Naive B cell (primary cell): ENCODE results near the gene OR10A2. TPM values are rescaled to one million over a fixed set of nuclear protein-coding genes. Genes with fewer than 3 reads are reported as not detected.
A peak's percentile ranks its signal among the peaks of the same experiment; 100 is the strongest.
"Not testable (repeated sequence)": the region's sequence is repeated elsewhere in the genome, so short reads cannot be mapped to it uniquely, and the experiment has no call there.

Source experiments
- ATAC-seq, 2 donors: fragments of 150-1000 bp; cut with Tn5 transposase; 2 replicates each; pipeline ENCODE4 v1.10.0; 2021; ENCODE audit warnings: low read depth in 2 of 2, mild to moderate bottlenecking in 2 of 2, moderate library complexity in 2 of 2
- DNase-seq: peaks from one replicate; pipeline ENCODE4 v3.0.0; 2022
- H3K27ac Mint-ChIP-seq, 6 donors: one replicate each; pipeline ENCODE4 v1.8.0; 2020 to 2022; ENCODE audit warnings: mild to moderate bottlenecking in 6 of 6, mixed read lengths in 6 of 6, moderate library complexity in 5 of 6, inconsistent platforms in 2 of 6
- H3K27me3 Mint-ChIP-seq, 3 donors: one replicate each; pipeline ENCODE4 v1.8.0; 2021 to 2022; ENCODE audit warnings: mixed read lengths in 3 of 3, mild to moderate bottlenecking in 1 of 3
- H3K36me3 Mint-ChIP-seq, 2 donors: one replicate each; pipeline ENCODE4 v1.8.0; 2020 to 2022; ENCODE audit warnings: mixed read lengths in 2 of 2, inconsistent platforms in 1 of 2, mild to moderate bottlenecking in 1 of 2
- H3K4me1 Mint-ChIP-seq, 3 donors: one replicate each; pipeline ENCODE4 v1.8.0; 2020 to 2022; ENCODE audit warnings: mixed read lengths in 3 of 3, inconsistent platforms in 1 of 3, mild to moderate bottlenecking in 1 of 3, moderate library complexity in 1 of 3
- H3K4me3 Mint-ChIP-seq, 8 donors: one replicate each; pipeline ENCODE4 v1.8.0; 2020 to 2022; ENCODE audit warnings: mild to moderate bottlenecking in 8 of 8, mixed read lengths in 8 of 8, moderate library complexity in 8 of 8, inconsistent platforms in 2 of 8
- H3K9me3 Mint-ChIP-seq, 7 donors: one replicate each; pipeline ENCODE4 v1.8.0; 2020 to 2022; ENCODE audit warnings: mixed read lengths in 7 of 7, mild to moderate bottlenecking in 5 of 7, inconsistent platforms in 2 of 7, moderate library complexity in 1 of 7
- polyA plus RNA-seq, 6 donors: library from polyadenylated mRNA; unstranded; fragments of 300-500 nt; fragmentation: Illumina TruSeq; gene quantifications; one replicate each; pipeline ENCODE4 v1.2.3, GENCODE V29; 2021; ENCODE audit warnings: low read depth in 6 of 6

Gene OR10A2
- polyA plus RNA-seq, 6 donors from 2014 or later: not detected

- Mint-ChIP-seq H3K36me3 (peaks cover 0 to 13% of the 10 kb centered on the region in 2 donors), H3K27me3 (peaks cover 15 to 26% (median 18%) of the 10 kb centered on the region in 3 donors), H3K27ac (no peak overlapping the region), H3K9me3 (peaks cover 8 to 26% (median 21%) of the 10 kb centered on the region in 7 donors), H3K4me1 (no peaks in the 10 kb centered on the region), H3K4me3 (no peak overlapping the region)
- no peak for ATAC-seq
- DNase-seq: no peak
Measured at GRCh38 chr11:6850526-6850925, 12.3 kb upstream of the OR10A2 start.

GRCh38 chr11:6854801-6855200 lies 8.1 kb upstream of the OR10A2 start:
- not testable (repeated sequence) for H3K27ac Mint-ChIP-seq, H3K4me1 Mint-ChIP-seq, H3K4me3 Mint-ChIP-seq, ATAC-seq, DNase-seq
- H3K9me3 Mint-ChIP-seq: peaks cover 8 to 33% (median 26%) of the 10 kb centered on the region in 7 donors
- H3K27me3 Mint-ChIP-seq: peaks cover 4 to 24% (median 7%) of the 10 kb centered on the region in 3 donors
- H3K36me3 Mint-ChIP-seq: peaks cover 0 to 15% of the 10 kb centered on the region in 2 donors

GRCh38 chr11:6855971-6856541 lies 6.8 kb upstream of the OR10A2 start:
- Mint-ChIP-seq H3K4me1 (no peaks in the 10 kb centered on the region), H3K36me3 (peaks cover 0 to 16% of the 10 kb centered on the region in 2 donors), H3K4me3 (no peak overlapping the region), H3K9me3 (peaks cover 5 to 36% (median 22%) of the 10 kb centered on the region in 7 donors), H3K27me3 (peaks cover 0 to 28% (median 10%) of the 10 kb centered on the region in 3 donors), H3K27ac (no peak overlapping the region)
- ATAC-seq: no peak
- DNase-seq: no peak

- ATAC-seq: no peak
- Mint-ChIP-seq H3K4me1 (no peaks in the 10 kb centered on the region), H3K9me3 (peaks cover 7 to 32% (median 20%) of the 10 kb centered on the region in 7 donors), H3K4me3 (no peak overlapping the region), H3K36me3 (peaks cover 0 to 16% of the 10 kb centered on the region in 2 donors), H3K27me3 (peaks cover 0 to 28% (median 15%) of the 10 kb centered on the region in 3 donors), H3K27ac (no peak overlapping the region)
- no peak for DNase-seq
Measured at GRCh38 chr11:6856871-6857270, 6.0 kb upstream of the OR10A2 start.

- ATAC-seq: no peak
- no peak for DNase-seq
- H3K36me3 Mint-ChIP-seq: peaks cover 0 to 5% of the 10 kb centered on the region in 2 donors
- no peak overlapping the region for H3K4me3 Mint-ChIP-seq
- no peaks in the 10 kb centered on the region for H3K4me1 Mint-ChIP-seq
- H3K27ac Mint-ChIP-seq: no peak overlapping the region
- peaks cover 3 to 11% (median 4%) of the 10 kb centered on the region in 7 donors for H3K9me3 Mint-ChIP-seq
- H3K27me3 Mint-ChIP-seq: peaks cover 7 to 12% (median 8%) of the 10 kb centered on the region in 3 donors
Measured at GRCh38 chr11:6864438-6864837, 1.6 kb downstream of the OR10A2 start.

GRCh38 chr11:6871278-6871677 lies 8.4 kb downstream of the OR10A2 start:
- DNase-seq: no peak
- Mint-ChIP-seq H3K4me1 (no peaks in the 10 kb centered on the region), H3K36me3 (no peaks in the 10 kb centered on the region), H3K9me3 (no peaks in the 10 kb centered on the region), H3K4me3 (no peak overlapping the region), H3K27ac (no peak overlapping the region), H3K27me3 (peaks cover 26 to 33% (median 27%) of the 10 kb centered on the region in 3 donors)
- no peak for ATAC-seq

GRCh38 chr11:6875761-6876160 lies 12.9 kb downstream of the OR10A2 start:
- H3K36me3 Mint-ChIP-seq: no peaks in the 10 kb centered on the region
- H3K9me3 Mint-ChIP-seq: peaks cover 0 to 7% (median 3%) of the 10 kb centered on the region in 7 donors
- no peak overlapping the region for H3K4me3 Mint-ChIP-seq
- no peak overlapping the region for H3K27ac Mint-ChIP-seq
- peaks cover 23 to 27% (median 26%) of the 10 kb centered on the region in 3 donors for H3K27me3 Mint-ChIP-seq
- H3K4me1 Mint-ChIP-seq: no peaks in the 10 kb centered on the region
- ATAC-seq (no peak), DNase-seq (no peak)

- no peak for DNase-seq
- ATAC-seq: no peak
- Mint-ChIP-seq H3K27ac (no peak within 1 kb of the TSS), H3K4me3 (no peak within 1 kb of the TSS), H3K9me3 (peaks cover 0 to 7% (median 3%) of the 10 kb centered on the region in 7 donors), H3K36me3 (no peaks in the 10 kb centered on the region), H3K4me1 (no peaks in the 10 kb centered on the region), H3K27me3 (peaks cover 19 to 28% (median 28%) of the 10 kb centered on the region in 3 donors)
Measured at GRCh38 chr11:6876325-6876724, 13.5 kb downstream of the OR10A2 start, which contains the start of gene OR10A4. OR10A4 (plus strand) TSS chr11:6876625; CDS start chr11:6876648, 23 bp downstream.

- Mint-ChIP-seq H3K9me3 (peaks cover 0 to 7% (median 3%) of the 10 kb centered on the region in 7 donors), H3K36me3 (no peaks in the 10 kb centered on the region), H3K27me3 (peaks cover 15 to 30% (median 28%) of the 10 kb centered on the region in 3 donors), H3K4me3 (no peak overlapping the region), H3K27ac (no peak overlapping the region), H3K4me1 (no peaks in the 10 kb centered on the region)
- DNase-seq (no peak), ATAC-seq (no peak)
Measured at GRCh38 chr11:6876914-6877313, 14.1 kb downstream of the OR10A2 start.

- Mint-ChIP-seq H3K27me3 (peaks cover 10 to 35% (median 28%) of the 10 kb centered on the region in 3 donors), H3K27ac (peak overlapping the region in 1 of 6 donors; percentile 27), H3K4me3 (no peak overlapping the region), H3K4me1 (no peaks in the 10 kb centered on the region), H3K36me3 (no peaks in the 10 kb centered on the region), H3K9me3 (peaks cover 0 to 12% (median 4%) of the 10 kb centered on the region in 7 donors)
- DNase-seq (no peak), ATAC-seq (no peak)
Measured at GRCh38 chr11:6882751-6883150, 19.9 kb downstream of the OR10A2 start.

GRCh38 chr11:6887711-6888110 lies 24.9 kb downstream of the OR10A2 start:
- peaks cover 0 to 20% (median 8%) of the 10 kb centered on the region in 7 donors for H3K9me3 Mint-ChIP-seq
- not testable (repeated sequence) for H3K4me1 Mint-ChIP-seq, H3K27ac Mint-ChIP-seq, H3K4me3 Mint-ChIP-seq, ATAC-seq, DNase-seq, H3K36me3 Mint-ChIP-seq
- H3K27me3 Mint-ChIP-seq: peaks cover 18 to 31% (median 20%) of the 10 kb centered on the region in 3 donors

- DNase-seq (no peak), ATAC-seq (no peak)
- H3K4me1 Mint-ChIP-seq: no peaks in the 10 kb centered on the region
- peaks cover 0 to 20% (median 8%) of the 10 kb centered on the region in 7 donors for H3K9me3 Mint-ChIP-seq
- no peak overlapping the region for H3K4me3 Mint-ChIP-seq
- peaks cover 16 to 27% (median 18%) of the 10 kb centered on the region in 3 donors for H3K27me3 Mint-ChIP-seq
- H3K36me3 Mint-ChIP-seq: no peaks in the 10 kb centered on the region
- no peak overlapping the region for H3K27ac Mint-ChIP-seq
Measured at GRCh38 chr11:6888830-6889229, 26.0 kb downstream of the OR10A2 start.

GRCh38 chr11:6889835-6890234 lies 27.0 kb downstream of the OR10A2 start:
- no peak for DNase-seq
- no peaks in the 10 kb centered on the region for H3K36me3 Mint-ChIP-seq
- no peak overlapping the region for H3K4me3 Mint-ChIP-seq
- peaks cover 13 to 26% (median 15%) of the 10 kb centered on the region in 3 donors for H3K27me3 Mint-ChIP-seq
- no peak for ATAC-seq
- H3K9me3 Mint-ChIP-seq: peaks cover 0 to 20% (median 8%) of the 10 kb centered on the region in 7 donors
- H3K27ac Mint-ChIP-seq: peak overlapping the region in 1 of 6 donors; percentile 1
- no peaks in the 10 kb centered on the region for H3K4me1 Mint-ChIP-seq

GRCh38 chr11:6892400-6892799 lies 29.5 kb downstream of the OR10A2 start, which contains the start of gene OR2D2:
OR2D2 (minus strand) TSS chr11:6892500; CDS start chr11:6892500, 0 bp downstream.
- peaks cover 0 to 13% (median 12%) of the 10 kb centered on the region in 7 donors for H3K9me3 Mint-ChIP-seq
- peak within 1 kb of the TSS in 1 of 6 donors; percentile 44 for H3K27ac Mint-ChIP-seq
- DNase-seq (no peak), ATAC-seq (no peak)
- no peaks in the 10 kb centered on the region for H3K36me3 Mint-ChIP-seq
- H3K4me1 Mint-ChIP-seq: no peaks in the 10 kb centered on the region
- H3K4me3 Mint-ChIP-seq: no peak within 1 kb of the TSS
- H3K27me3 Mint-ChIP-seq: peaks cover 13 to 26% (median 15%) of the 10 kb centered on the region in 3 donors
